ENCODE measurements around the gene KAT7. TPM values are rescaled to one million over a fixed set of nuclear protein-coding genes. Genes with fewer than 3 reads are reported as not detected.

The KAT7 gene
- total and polyA plus RNA-seq, 10 of the 15 experiments (the other 5 are each of a cell fraction or from before 2014, with no cell fraction given): 6.6 to 45.8 (median 26.3) TPM

DNA sequence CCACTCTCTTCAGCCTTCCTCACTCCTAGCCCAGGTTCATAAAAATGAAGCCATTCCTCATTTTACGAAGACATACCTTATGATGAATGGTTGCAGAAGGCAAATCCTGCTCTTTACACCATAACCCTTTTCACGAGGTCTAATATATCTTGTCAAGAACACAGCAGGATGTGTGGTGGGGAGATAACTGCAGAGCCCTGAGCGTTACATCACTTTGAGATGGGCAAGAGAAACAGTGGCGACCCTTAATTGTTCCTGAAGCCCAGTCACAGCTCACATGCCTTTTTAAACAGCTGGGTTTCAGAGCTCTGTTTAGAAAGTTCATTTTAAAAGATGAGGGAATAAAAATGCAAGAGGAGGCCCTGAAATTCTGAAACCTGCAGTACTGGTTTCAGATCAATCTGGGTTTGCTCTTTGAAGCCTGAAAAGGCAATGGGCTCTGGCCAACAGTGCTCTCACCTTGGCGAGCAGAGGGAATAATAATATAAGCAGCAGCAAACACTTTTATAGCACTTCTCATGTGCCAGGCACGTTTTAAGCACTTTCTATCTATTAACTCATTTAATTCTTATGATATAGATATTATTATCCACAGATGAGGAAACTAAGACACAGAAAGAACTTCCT is 27.4 kb upstream of the KAT7 start:
- no peak for DNase-seq (ENCODE audit: low read depth, low spot score)
- POLR2A ChIA-PET: interaction anchor here (0.7 to 8.5 kb wide), 6 partner anchors 11 to 53 kb away, joined by 3 to 116 read pairs (median 4); partner anchors contain the start of gene SLC35B1
- Histone ChIP-seq H3K27ac (ENCODE audit: control insufficient read depth, insufficient read depth) (no peak overlapping the region), H3K9me3 (replicated peaks; ENCODE audit: control insufficient read depth, insufficient read depth, low read length) (no peaks in the 10 kb centered on the region), H3K4me2 (ENCODE audit: control insufficient read depth, insufficient read depth) (peak overlapping the region; percentile 91), H3K36me3 (ENCODE audit: control insufficient read depth in 2 of 2, insufficient read depth in 2 of 2, low read length in 1 of 2) (peaks cover 0 to 6% of the 10 kb centered on the region in 2 experiments; a peak in 1 of 4 replicates), H2AFZ (ENCODE audit: control insufficient read depth, low read depth, low read length) (no peak overlapping the region), H3K4me1 (ENCODE audit: control insufficient read depth, insufficient read depth, low read length) (peaks cover 18% of the 10 kb centered on the region), H3K27me3 (replicated peaks in 1 of 2; ENCODE audit: control insufficient read depth in 2 of 2, insufficient read depth in 2 of 2, low read length in 1 of 2) (no peaks in the 10 kb centered on the region), H3K79me2 (ENCODE audit: control insufficient read depth, insufficient read depth, low read length) (peaks cover 21% of the 10 kb centered on the region), H3K4me3 (0 out of 2 replicates have a peak overlapping the region, but pooled peaks have one; percentile 4), H3K9ac (ENCODE audit: control insufficient read depth, insufficient read depth, low read length) (no peak overlapping the region), H4K20me1 (ENCODE audit: control insufficient read depth, insufficient read depth) (no peaks in the 10 kb centered on the region; the same call in 1 of the 2 replicates)
- in situ Hi-C loops (cut with MboI) (no loop called here), intact Hi-C loops (cut with micrococcal nuclease; ENCODE audit: unreplicated experiment) (loop anchor here (5.0 kb wide), 1 partner anchor 54 kb away; the partner anchor contains the start of gene SLC35B1)
- WGBS (ENCODE audit: insufficient coverage, insufficient replicate concordance, low lambda C conversion rate, missing lambda C conversion rate): 33% methylated on average over 6 of the region's 6 CpGs
- FAIRE-seq: no peak
- CTCF ChIA-PET: interaction anchor here (0.6 to 4.2 kb wide), 6 partner anchors 9 to 53 kb away, joined by 3 to 36 read pairs (median 4); partner anchors contain the start of gene SLC35B1
- ATAC-seq: no peak
- SMC1A ChIA-PET (ENCODE audit: uncharacterized antibody, unreplicated experiment): interaction anchor here (0.6 to 12.5 kb wide), 8 partner anchors 11 to 1348 kb away, joined by 3 to 128 read pairs (median 3); no protein-coding TSS in a partner anchor
- no TSS peak for BruUV-seq (replicated peaks)
- RAD21 ChIA-PET (ENCODE audit: unreplicated experiment): interaction anchor here (0.8 to 4.3 kb wide), 3 partner anchors 13 to 33 kb away, joined by 3 to 37 read pairs (median 23); no protein-coding TSS in a partner anchor
- no peak for TF ChIP-seq USF1 (IDR thresholded peaks at IDR 0.05; ENCODE audit: borderline replicate concordance, extremely low read length, insufficient read depth, low read depth, low read length)
- no peak for TF ChIP-seq MYB (IDR thresholded peaks at IDR 0.05; ENCODE audit: borderline replicate concordance, low read depth, low read length)
- no peak for TF ChIP-seq ZBTB11 (CRISPR knock-in tag; IDR thresholded peaks at IDR 0.05)
- TF ChIP-seq, protein P1, sequence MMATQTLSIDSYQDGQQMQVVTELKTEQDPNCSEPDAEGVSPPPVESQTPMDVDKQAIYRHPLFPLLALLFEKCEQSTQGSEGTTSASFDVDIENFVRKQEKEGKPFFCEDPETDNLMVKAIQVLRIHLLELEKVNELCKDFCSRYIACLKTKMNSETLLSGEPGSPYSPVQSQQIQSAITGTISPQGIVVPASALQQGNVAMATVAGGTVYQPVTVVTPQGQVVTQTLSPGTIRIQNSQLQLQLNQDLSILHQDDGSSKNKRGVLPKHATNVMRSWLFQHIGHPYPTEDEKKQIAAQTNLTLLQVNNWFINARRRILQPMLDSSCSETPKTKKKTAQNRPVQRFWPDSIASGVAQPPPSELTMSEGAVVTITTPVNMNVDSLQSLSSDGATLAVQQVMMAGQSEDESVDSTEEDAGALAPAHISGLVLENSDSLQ (IDR thresholded peaks at IDR 0.05): no peak
- TF ChIP-seq ASH2L (IDR thresholded peaks at IDR 0.05; ENCODE audit: borderline replicate concordance, low read depth): no peak
- no peak for TF ChIP-seq MTA3 (IDR thresholded peaks at IDR 0.05; ENCODE audit: borderline replicate concordance, low read length)
- no peak for TF ChIP-seq IKZF2 (IDR thresholded peaks at IDR 0.05)
- no peak for TF ChIP-seq ZNF217 (IDR thresholded peaks at IDR 0.05)
- TF ChIP-seq, protein P2, sequence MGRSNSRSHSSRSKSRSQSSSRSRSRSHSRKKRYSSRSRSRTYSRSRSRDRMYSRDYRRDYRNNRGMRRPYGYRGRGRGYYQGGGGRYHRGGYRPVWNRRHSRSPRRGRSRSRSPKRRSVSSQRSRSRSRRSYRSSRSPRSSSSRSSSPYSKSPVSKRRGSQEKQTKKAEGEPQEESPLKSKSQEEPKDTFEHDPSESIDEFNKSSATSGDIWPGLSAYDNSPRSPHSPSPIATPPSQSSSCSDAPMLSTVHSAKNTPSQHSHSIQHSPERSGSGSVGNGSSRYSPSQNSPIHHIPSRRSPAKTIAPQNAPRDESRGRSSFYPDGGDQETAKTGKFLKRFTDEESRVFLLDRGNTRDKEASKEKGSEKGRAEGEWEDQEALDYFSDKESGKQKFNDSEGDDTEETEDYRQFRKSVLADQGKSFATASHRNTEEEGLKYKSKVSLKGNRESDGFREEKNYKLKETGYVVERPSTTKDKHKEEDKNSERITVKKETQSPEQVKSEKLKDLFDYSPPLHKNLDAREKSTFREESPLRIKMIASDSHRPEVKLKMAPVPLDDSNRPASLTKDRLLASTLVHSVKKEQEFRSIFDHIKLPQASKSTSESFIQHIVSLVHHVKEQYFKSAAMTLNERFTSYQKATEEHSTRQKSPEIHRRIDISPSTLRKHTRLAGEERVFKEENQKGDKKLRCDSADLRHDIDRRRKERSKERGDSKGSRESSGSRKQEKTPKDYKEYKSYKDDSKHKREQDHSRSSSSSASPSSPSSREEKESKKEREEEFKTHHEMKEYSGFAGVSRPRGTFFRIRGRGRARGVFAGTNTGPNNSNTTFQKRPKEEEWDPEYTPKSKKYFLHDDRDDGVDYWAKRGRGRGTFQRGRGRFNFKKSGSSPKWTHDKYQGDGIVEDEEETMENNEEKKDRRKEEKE (IDR thresholded peaks at IDR 0.05): no peak
- TF ChIP-seq EP300 (IDR thresholded peaks at IDR 0.05; ENCODE audit: borderline replicate concordance in 1 of 2, control insufficient read depth in 1 of 2, low read depth in 2 of 2, low read length in 2 of 2): no peak
- no peak for TF ChIP-seq SUZ12 (IDR thresholded peaks at IDR 0.05; ENCODE audit: unreplicated experiment)

Data from GM12878 (cell line).